Tibial nerve (tissue), 4 donors: ENCODE data around the gene AP3S2. TPM values are rescaled to one million over a fixed set of nuclear protein-coding genes. Genes with fewer than 3 reads are reported as not detected.
"Not testable (repeated sequence)": the region's sequence is repeated elsewhere in the genome, so short reads cannot be mapped to it uniquely, and the experiment has no call there.

ENCODE experiments used
- DNase-seq, 2 donors: peaks; one replicate each; pipeline ENCODE4 v3.0.0-alpha.2; 2019; ENCODE audit warnings: low spot score in 2 of 2
- H3K27ac ChIP-seq, 4 donors: fragments of 200-600 bp; sonication (generic) in 3 of 4; one replicate each; pipeline ENCODE4 v1.5.1; 2017 to 2019; ENCODE audit warnings: mild to moderate bottlenecking in 1 of 4
- H3K27me3 ChIP-seq, 2 donors: fragments of 200-600 bp; sonication (generic) in 1 of 2; one replicate each; pipeline versions ENCODE4 v1.5.1 to v1.6.0; 2017 to 2019
- H3K36me3 ChIP-seq, 3 donors: fragments of 200-600 bp; sonication (generic); one replicate each; pipeline ENCODE4 v1.5.1; 2018 to 2019
- H3K4me1 ChIP-seq, 4 donors: fragments of 200-600 bp; sonication (generic) in 3 of 4; one replicate each; pipeline ENCODE4 v1.5.1; 2017 to 2019
- H3K4me3 ChIP-seq, 4 donors: fragments of 200-600 bp; sonication (generic) in 3 of 4; one replicate each; pipeline ENCODE4 v1.5.1; 2017 to 2019; ENCODE audit warnings: mild to moderate bottlenecking in 1 of 4, moderate library complexity in 1 of 4
- H3K9me3 ChIP-seq, 4 donors: fragments of 200-600 bp; sonication (generic) in 3 of 4; one replicate each; pipeline ENCODE4 v1.5.1; 2017 to 2019
- EP300 ChIP-seq, 2 donors: sonication (generic); formaldehyde crosslinking; IDR thresholded peaks; one replicate each; pipeline ENCODE4 v1.6.1; 2017; ENCODE audit warnings: antibody characterized with exemption in 2 of 2, mild to moderate bottlenecking in 1 of 2
- POLR2A ChIP-seq, 2 donors: fragments of 450-650 bp; IDR thresholded peaks; one replicate each; pipeline ENCODE4 v1.6.1; 2017; ENCODE audit warnings: antibody characterized with exemption in 2 of 2, mild to moderate bottlenecking in 2 of 2, moderate library complexity in 2 of 2
- WGBS, 2 donors: methylation state at CpG; one replicate each; pipeline ENCODE4 v1.1.5; 2018; 5-methylcytosine and 5-hydroxymethylcytosine counted together
- total RNA-seq, 4 donors: library from RNA; depleted of rRNA; stranded (reverse); fragments of >200 nt; gene quantifications; one replicate each; pipeline ENCODE4 v1.1.0, GENCODE V29; 2016
- TF ChIP-seq, protein P1 (sequence below), 5 experiments: fragments of 200-600 bp in 3 of 5; fragments of 450-650 bp in 2 of 5; sonication (generic) in 3 of 5; IDR thresholded peaks; one replicate each; pipeline ENCODE4 v1.5.1; 2016 to 2019; ENCODE audit warnings: antibody characterized with exemption in 5 of 5, mild to moderate bottlenecking in 3 of 5, moderate library complexity in 2 of 5

AP3S2 gene
- total RNA-seq, 4 donors from 2014 or later: 49.2 to 61.4 (median 52.2) TPM

DNA sequence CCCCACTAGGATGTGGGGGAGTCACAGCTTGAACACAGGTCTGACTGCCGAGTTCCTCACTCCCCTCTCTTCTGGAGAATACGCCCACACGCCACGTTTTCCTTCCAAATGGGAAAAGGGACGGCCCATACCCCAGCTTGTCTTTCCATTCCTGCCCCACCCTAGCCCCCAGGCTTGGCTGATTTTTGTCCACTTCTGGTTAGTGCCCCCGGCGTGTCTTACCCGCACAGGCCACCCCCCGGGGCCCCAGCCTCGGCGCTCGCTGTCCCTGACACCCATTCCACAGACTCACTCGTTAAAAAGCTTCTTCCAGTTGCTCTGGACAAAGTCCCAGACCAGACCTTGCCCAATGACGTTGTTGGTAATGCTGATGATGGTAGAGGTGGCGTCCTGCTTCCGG lies 103.1 kb downstream of the AP3S2 start:
- H3K36me3 ChIP-seq: peaks cover 0 to 53% (median 0%) of the 10 kb centered on the region in 3 donors
- H3K4me1 ChIP-seq: peaks cover 0 to 15% (median 3%) of the 10 kb centered on the region in 4 donors
- H3K27me3 ChIP-seq: no peaks in the 10 kb centered on the region
- no peak for DNase-seq
- H3K4me3 ChIP-seq: no peak overlapping the region
- WGBS, 2 donors: 75 to 83% methylated on average over 16 of the region's 16 CpGs
- H3K27ac ChIP-seq: no peak overlapping the region
- TF ChIP-seq EP300 (IDR thresholded peaks at IDR 0.05): no peak
- TF ChIP-seq, protein P1, sequence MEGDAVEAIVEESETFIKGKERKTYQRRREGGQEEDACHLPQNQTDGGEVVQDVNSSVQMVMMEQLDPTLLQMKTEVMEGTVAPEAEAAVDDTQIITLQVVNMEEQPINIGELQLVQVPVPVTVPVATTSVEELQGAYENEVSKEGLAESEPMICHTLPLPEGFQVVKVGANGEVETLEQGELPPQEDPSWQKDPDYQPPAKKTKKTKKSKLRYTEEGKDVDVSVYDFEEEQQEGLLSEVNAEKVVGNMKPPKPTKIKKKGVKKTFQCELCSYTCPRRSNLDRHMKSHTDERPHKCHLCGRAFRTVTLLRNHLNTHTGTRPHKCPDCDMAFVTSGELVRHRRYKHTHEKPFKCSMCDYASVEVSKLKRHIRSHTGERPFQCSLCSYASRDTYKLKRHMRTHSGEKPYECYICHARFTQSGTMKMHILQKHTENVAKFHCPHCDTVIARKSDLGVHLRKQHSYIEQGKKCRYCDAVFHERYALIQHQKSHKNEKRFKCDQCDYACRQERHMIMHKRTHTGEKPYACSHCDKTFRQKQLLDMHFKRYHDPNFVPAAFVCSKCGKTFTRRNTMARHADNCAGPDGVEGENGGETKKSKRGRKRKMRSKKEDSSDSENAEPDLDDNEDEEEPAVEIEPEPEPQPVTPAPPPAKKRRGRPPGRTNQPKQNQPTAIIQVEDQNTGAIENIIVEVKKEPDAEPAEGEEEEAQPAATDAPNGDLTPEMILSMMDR (IDR thresholded peaks at IDR 0.05): no peak
- no peak for TF ChIP-seq POLR2A (IDR thresholded peaks at IDR 0.05)
- peaks cover 0 to 11% (median 0%) of the 10 kb centered on the region in 4 donors for H3K9me3 ChIP-seq

DNA sequence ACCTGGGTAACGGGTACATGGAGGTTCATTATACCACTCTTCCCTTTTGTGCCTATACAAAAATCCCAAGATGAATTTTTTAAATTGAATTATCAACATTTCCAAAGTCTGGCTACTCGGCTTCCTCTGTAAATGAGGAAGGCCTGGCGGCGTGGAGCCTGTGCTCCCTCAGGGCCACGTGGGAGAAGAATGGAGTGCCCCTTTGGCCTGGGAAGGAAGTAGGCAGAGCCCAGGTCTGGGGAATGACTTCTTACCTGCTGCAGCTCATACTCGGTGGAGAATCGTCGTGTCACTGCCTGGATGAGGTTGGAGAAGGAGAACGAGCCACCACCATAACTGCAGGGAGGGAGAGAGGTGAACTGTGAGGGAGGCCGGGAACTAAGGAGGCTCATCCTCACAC lies 103.6 kb downstream of the AP3S2 start:
- WGBS, 2 donors: 77 to 83% methylated on average over 10 of the region's 10 CpGs

DNA sequence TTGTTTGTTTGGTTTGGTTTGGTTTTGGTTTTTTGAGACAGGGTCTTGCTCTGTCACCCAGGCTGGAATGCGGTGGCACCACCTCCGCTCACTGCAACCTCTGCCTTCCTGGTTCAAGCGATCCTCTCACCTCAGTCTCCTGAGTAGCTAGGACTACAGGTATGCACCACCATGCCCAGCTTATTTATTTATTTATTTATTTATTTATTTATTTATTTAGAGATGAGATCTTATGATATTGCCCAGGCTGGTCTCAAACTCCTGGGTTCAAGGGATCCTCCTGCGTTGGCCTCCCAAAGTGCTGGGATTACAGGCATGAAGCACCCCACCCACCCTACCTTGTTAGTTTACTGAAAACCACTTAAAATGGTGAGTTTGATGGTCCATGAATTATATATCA lies 105.2 kb downstream of the AP3S2 start:
- DNase-seq, H3K27me3 ChIP-seq, H3K4me1 ChIP-seq, H3K4me3 ChIP-seq, H3K27ac ChIP-seq: not testable (repeated sequence)
- 93 to 95% methylated on average over 4 of the region's 4 CpGs for WGBS, 2 donors
- Histone ChIP-seq H3K9me3 (peaks cover 0 to 11% (median 0%) of the 10 kb centered on the region in 4 donors), H3K36me3 (peaks cover 0 to 64% (median 0%) of the 10 kb centered on the region in 3 donors)

More for the DNA sequence above, 103.6 kb downstream of the AP3S2 start:
- TF ChIP-seq POLR2A (IDR thresholded peaks at IDR 0.05): no peak
- TF ChIP-seq, protein P1 (IDR thresholded peaks at IDR 0.05): no peak
- no peak for TF ChIP-seq EP300 (IDR thresholded peaks at IDR 0.05)
- no peak for DNase-seq
- H3K9me3 ChIP-seq: peaks cover 0 to 11% (median 0%) of the 10 kb centered on the region in 4 donors
- no peak overlapping the region for H3K4me3 ChIP-seq
- H3K27me3 ChIP-seq: no peaks in the 10 kb centered on the region
- peaks cover 0 to 11% (median under 1%) of the 10 kb centered on the region in 4 donors for H3K4me1 ChIP-seq
- peaks cover 0 to 55% (median 0%) of the 10 kb centered on the region in 3 donors for H3K36me3 ChIP-seq
- H3K27ac ChIP-seq: no peak overlapping the region

DNA sequence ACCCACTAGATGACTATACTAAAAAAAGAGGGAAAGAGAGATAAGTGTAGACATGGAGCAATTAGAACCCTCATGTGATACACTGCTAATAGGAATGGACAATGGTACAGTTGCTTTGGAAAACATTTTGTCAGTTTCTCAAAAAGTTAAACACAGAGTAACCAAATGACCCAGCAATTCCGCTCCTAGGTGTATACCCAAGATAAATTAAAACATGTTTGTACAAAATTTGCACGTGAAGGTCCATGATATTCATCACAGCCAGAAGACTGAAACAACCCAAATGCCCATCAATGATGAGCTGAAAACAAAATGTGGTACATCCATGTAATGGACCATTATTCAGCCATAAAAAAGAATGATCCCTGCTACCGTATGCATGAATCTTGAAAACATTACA lies 105.8 kb downstream of the AP3S2 start:
- DNase-seq: no peak
- 92% methylated on average over 3 of the region's 3 CpGs for WGBS, 2 donors

DNA sequence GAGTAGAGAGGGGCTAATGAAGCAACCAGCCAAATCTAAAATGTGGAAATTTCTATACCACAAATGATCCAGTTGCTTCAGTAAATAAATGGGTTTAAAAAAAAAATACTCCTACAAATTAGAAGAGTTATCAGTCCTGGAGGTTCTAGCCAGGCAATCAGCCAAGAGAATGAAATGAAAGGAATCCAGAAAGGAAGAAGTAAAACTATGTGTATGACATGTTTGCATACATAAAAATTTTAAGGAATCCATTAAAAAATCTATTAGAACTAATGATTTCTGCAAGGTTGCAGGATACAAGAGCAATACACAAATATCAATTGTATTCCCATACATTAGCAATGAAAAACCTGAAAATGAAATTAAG lies 108.0 kb downstream of the AP3S2 start:
- peaks cover 0 to 43% (median 0%) of the 10 kb centered on the region in 3 donors for H3K36me3 ChIP-seq
- DNase-seq: no peak
- TF ChIP-seq POLR2A (IDR thresholded peaks at IDR 0.05): no peak
- TF ChIP-seq, protein P1 (IDR thresholded peaks at IDR 0.05): no peak
- H3K4me1 ChIP-seq: no peaks in the 10 kb centered on the region
- H3K27me3 ChIP-seq: no peaks in the 10 kb centered on the region
- no peak overlapping the region for H3K4me3 ChIP-seq
- peaks cover 0 to 11% (median 0%) of the 10 kb centered on the region in 4 donors for H3K9me3 ChIP-seq
- no peak overlapping the region for H3K27ac ChIP-seq

More for the DNA sequence above, 105.8 kb downstream of the AP3S2 start:
- Histone ChIP-seq H3K27ac (no peak overlapping the region), H3K36me3 (peaks cover 0 to 62% (median 0%) of the 10 kb centered on the region in 3 donors), H3K27me3 (no peaks in the 10 kb centered on the region), H3K9me3 (peaks cover 0 to 11% (median 0%) of the 10 kb centered on the region in 4 donors), H3K4me1 (no peaks in the 10 kb centered on the region), H3K4me3 (no peak overlapping the region)
- TF ChIP-seq, protein P1 (IDR thresholded peaks at IDR 0.05): no peak
- no peak for TF ChIP-seq EP300 (IDR thresholded peaks at IDR 0.05)
